Caco-2 (cell line): ENCODE results near the gene SLIT3. TPM values are rescaled to one million over a fixed set of nuclear protein-coding genes. Genes with fewer than 3 reads are reported as not detected.

Source experiments
- BruUV-seq: library from RNA; stranded (reverse); fragments of 400-500 nt; replicated peaks from 2 replicates; lab custom pipeline; 2021; lab: Mats Ljungman, UMichigan
- CTCF ChIA-PET: fragments of 300-600 bp; sonication (Branson Sonifier 250); formaldehyde crosslinking; loops from one replicate; lab custom pipeline; 2022; ENCODE audit warnings: antibody characterized with exemption; lab: Charles Lee
- POLR2A ChIA-PET: fragments of 300-600 bp; sonication (Branson Sonifier 250); formaldehyde crosslinking; loops from one replicate; lab custom pipeline; 2022; ENCODE audit warnings: antibody characterized with exemption; lab: Charles Lee
- DNase-seq, 2 experiments: peaks; one replicate each; pipeline versions ENCODE4 v3.0.0 to v3.0.0-alpha.2; 2020 to 2022
- H3K27me3 ChIP-seq: replicated peaks from 2 replicates; pipeline ENCODE4 v1.6.0; 2011; ENCODE audit warnings: low read length; ENCODE audit not compliant: control insufficient read depth, insufficient read depth
- H3K36me3 ChIP-seq: 2 replicates; pipeline ENCODE4 v1.5.1; 2011; ENCODE audit warnings: low read length; ENCODE audit not compliant: control insufficient read depth, insufficient read depth
- H3K4me1 ChIP-seq: fragments of 250-450 bp; sonication (Bioruptor Pico); 2 replicates; pipeline ENCODE4 v1.5.1; 2020; ENCODE audit warnings: mild to moderate bottlenecking
- H3K4me3 ChIP-seq: 2 replicates; pipeline ENCODE4 v1.5.1; 2011; ENCODE audit warnings: low read depth, mild to moderate bottlenecking, control low read depth, low read length
- H3K9me3 ChIP-seq: fragments of 250-450 bp; sonication (Bioruptor Pico); 2 replicates; pipeline ENCODE4 v1.5.1; 2020; ENCODE audit warnings: mild to moderate bottlenecking, moderate library complexity
- H3K27ac Mint-ChIP-seq: one replicate; pipeline ENCODE4 v1.8.0; 2022; ENCODE audit warnings: mixed read lengths; ENCODE audit not compliant: unreplicated experiment
- H3K27me3 Mint-ChIP-seq: one replicate; pipeline ENCODE4 v1.8.0; 2022; ENCODE audit warnings: mixed read lengths; ENCODE audit not compliant: insufficient read depth, unreplicated experiment
- H3K36me3 Mint-ChIP-seq: one replicate; pipeline ENCODE4 v1.8.0; 2022; ENCODE audit warnings: mild to moderate bottlenecking, mixed read lengths; ENCODE audit not compliant: insufficient read depth, unreplicated experiment
- H3K4me1 Mint-ChIP-seq: one replicate; pipeline ENCODE4 v1.8.0; 2022; ENCODE audit warnings: low read depth, mixed read lengths; ENCODE audit not compliant: unreplicated experiment
- H3K4me3 Mint-ChIP-seq: one replicate; pipeline ENCODE4 v1.8.0; 2022; ENCODE audit warnings: mild to moderate bottlenecking, moderate library complexity, mixed read lengths; ENCODE audit not compliant: unreplicated experiment
- H3K9me3 Mint-ChIP-seq: one replicate; pipeline ENCODE4 v1.8.0; 2022; ENCODE audit warnings: mixed read lengths; ENCODE audit not compliant: unreplicated experiment
- intact Hi-C: fragments of 100-400 bp; cut with micrococcal nuclease; formaldehyde crosslinking; loops from one replicate; pipeline ENCODE4 v1.10.0; 2022; ENCODE audit not compliant: unreplicated experiment
- total RNA-seq: library from RNA; stranded (reverse); gene quantifications from 2 replicates; pipeline ENCODE4 v1.2.3, GENCODE V29; 2022
- TF ChIP-seq, protein P1 (sequence below), 2 experiments: fragments of 200-600 bp in 1 of 2; IDR thresholded peaks; 1 replicate in 1 of 2; 2 replicates in 1 of 2; pipeline versions ENCODE4 v1.5.1 to v1.8.0; 2011 to 2022; ENCODE audit warnings: antibody characterized with exemption in 1 of 2, control low read depth in 1 of 2, inconsistent platforms in 1 of 2, low read depth in 1 of 2, low read length in 1 of 2, mild to moderate bottlenecking in 1 of 2, moderate library complexity in 1 of 2; ENCODE audit not compliant: insufficient read depth in 1 of 2, severe bottlenecking in 1 of 2, unreplicated experiment in 1 of 2

Gene SLIT3
- total RNA-seq, 1 experiment from 2014 or later = 2.1 TPM

DNA sequence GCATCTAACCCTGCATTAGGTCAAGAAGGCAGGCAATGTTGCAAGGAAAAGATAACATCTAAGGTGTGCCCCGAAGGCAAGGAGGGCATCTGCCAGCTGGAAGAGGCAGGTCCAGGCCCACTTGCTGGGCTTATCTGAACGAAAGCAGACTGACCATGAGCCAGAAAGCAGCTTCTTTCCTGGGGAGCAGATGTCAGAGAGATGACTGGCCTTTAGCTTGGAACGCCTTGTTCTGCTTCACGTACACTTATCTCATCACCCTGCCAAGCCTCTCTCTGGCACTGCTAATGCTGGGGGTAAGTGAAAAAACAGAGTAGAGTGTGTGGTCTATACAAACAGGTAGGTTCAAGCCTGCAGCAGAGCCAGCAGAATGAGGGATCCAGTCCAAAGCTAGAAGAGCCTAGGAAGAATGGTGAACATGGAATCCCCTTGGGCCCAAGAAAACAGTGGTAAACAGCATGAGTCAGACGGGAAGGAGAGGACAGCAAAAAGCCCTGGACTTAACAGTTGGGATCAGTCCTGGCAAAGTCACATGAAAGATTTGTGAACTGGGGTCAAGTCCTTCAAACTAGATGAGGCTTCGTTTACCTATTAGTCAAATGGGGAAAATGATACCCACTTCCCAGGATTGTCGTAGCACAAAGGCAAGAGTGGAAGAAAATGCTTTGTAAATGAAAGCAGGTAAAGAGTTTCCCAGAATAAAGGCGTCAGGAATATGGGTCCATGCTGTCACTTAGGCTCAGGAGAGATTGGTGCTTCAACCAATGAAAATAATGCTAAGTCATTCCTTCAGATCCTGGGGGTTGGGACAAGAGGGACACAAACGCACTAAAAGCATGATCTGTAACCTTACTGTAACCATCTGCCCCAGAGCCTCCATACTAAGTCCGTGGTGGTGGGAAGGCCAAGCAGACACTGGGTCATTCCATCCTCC lies 200.9 kb downstream of the SLIT3 start:
- POLR2A ChIA-PET = no interaction called here
- CTCF ChIA-PET = interaction anchor here (0.6 kb wide), 1 partner anchor 483 kb away, joined by 3 read pairs; no protein-coding TSS in a partner anchor
- TF ChIP-seq, protein P1, sequence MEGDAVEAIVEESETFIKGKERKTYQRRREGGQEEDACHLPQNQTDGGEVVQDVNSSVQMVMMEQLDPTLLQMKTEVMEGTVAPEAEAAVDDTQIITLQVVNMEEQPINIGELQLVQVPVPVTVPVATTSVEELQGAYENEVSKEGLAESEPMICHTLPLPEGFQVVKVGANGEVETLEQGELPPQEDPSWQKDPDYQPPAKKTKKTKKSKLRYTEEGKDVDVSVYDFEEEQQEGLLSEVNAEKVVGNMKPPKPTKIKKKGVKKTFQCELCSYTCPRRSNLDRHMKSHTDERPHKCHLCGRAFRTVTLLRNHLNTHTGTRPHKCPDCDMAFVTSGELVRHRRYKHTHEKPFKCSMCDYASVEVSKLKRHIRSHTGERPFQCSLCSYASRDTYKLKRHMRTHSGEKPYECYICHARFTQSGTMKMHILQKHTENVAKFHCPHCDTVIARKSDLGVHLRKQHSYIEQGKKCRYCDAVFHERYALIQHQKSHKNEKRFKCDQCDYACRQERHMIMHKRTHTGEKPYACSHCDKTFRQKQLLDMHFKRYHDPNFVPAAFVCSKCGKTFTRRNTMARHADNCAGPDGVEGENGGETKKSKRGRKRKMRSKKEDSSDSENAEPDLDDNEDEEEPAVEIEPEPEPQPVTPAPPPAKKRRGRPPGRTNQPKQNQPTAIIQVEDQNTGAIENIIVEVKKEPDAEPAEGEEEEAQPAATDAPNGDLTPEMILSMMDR (IDR thresholded peaks at IDR 0.05; ENCODE audit: insufficient read depth in 1 of 2, low read depth in 1 of 2, low read length in 1 of 2, severe bottlenecking in 1 of 2, unreplicated experiment in 1 of 2) = no peak
- no peak for DNase-seq
- Histone ChIP-seq H3K36me3 (no peaks in the 10 kb centered on the region), H3K9me3 (no peaks in the 10 kb centered on the region), H3K27me3 (no peaks in the 10 kb centered on the region), H3K4me3 (no peak overlapping the region), H3K4me1 (peaks cover 52% of the 10 kb centered on the region)
- Mint-ChIP-seq H3K27ac (peak overlapping the region; percentile 28), H3K4me1 (peaks cover 46% of the 10 kb centered on the region), H3K9me3 (no peaks in the 10 kb centered on the region), H3K36me3 (no peaks in the 10 kb centered on the region), H3K27me3 (no peaks in the 10 kb centered on the region), H3K4me3 (no peak overlapping the region)
- intact Hi-C loops = no loop called here
- no TSS peak for BruUV-seq

DNA sequence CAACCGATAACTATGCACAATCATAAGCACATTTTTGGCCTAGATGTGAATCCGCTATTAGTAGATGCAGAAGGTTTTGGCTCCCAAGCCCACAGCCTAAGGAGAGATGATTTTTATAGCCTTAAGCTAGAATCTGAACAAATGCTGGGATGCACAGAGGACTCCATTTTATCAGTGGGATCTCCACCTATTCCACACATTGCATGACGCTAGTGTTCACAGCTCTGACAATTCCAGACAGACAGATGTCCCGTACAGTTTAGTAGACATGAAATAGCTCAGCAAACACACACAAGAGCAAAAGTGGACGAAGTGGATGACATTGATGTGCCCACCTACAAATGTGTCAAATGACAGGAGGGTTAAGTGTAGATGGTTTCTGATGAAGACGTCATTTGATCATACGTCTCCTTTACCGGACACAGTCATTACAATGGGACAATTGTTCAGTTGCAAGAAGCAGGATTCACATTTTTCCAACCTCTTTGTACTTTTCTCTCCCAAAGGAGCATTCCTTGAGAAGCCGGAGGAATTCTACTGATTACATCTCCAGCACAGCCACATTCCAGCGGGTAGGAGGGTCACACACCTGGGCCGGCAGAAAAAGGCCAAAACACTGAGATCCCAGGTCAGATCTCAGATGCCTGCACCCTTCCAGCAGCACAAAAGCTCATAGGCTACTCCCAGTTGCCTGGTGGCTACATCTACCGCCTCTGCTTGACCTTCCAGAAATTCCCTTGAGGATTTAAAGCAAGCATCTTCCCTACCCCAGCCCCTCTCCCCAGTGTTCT lies 202.4 kb downstream of the SLIT3 start:
- ChIA-PET CTCF (no interaction called here), POLR2A (interaction anchor here (1.1 kb wide), 1 partner anchor 8 kb away, joined by 4 read pairs; no protein-coding TSS in a partner anchor)
- H3K4me3 Mint-ChIP-seq = no peak overlapping the region
- TF ChIP-seq, protein P1 (IDR thresholded peaks at IDR 0.05; ENCODE audit: insufficient read depth in 1 of 2, low read depth in 1 of 2, low read length in 1 of 2, severe bottlenecking in 1 of 2, unreplicated experiment in 1 of 2) = no peak
- no peaks in the 10 kb centered on the region for H3K36me3 Mint-ChIP-seq
- Histone ChIP-seq H3K36me3 (no peaks in the 10 kb centered on the region), H3K27me3 (no peaks in the 10 kb centered on the region), H3K4me3 (no peak overlapping the region), H3K4me1 (peaks cover 52% of the 10 kb centered on the region), H3K9me3 (no peaks in the 10 kb centered on the region)
- BruUV-seq = no TSS peak
- H3K9me3 Mint-ChIP-seq = no peaks in the 10 kb centered on the region
- DNase-seq = peak; percentile 47 to 69
- intact Hi-C loops = no loop called here
- peaks cover 49% of the 10 kb centered on the region for H3K4me1 Mint-ChIP-seq
- H3K27ac Mint-ChIP-seq = peak overlapping the region; percentile 28
- no peaks in the 10 kb centered on the region for H3K27me3 Mint-ChIP-seq
